Frontal cortex (tissue), 4 donors: ENCODE data around the gene RHBDF2. TPM values are rescaled to one million over a fixed set of nuclear protein-coding genes. Genes with fewer than 3 reads are reported as not detected.

Experiments used
- DNase-seq, 2 donors: peaks; one replicate each; pipeline ENCODE4 v3.0.0; 2012; ENCODE audit warnings: low spot score in 2 of 2
- FAIRE-seq: peaks from 2 replicates; lab custom pipeline; 2012; peaks lifted over from hg19 to GRCh38; lab: Jason Lieb, UNC
- total RNA-seq: library from RNA; depleted of rRNA; stranded (reverse); fragments of >200 nt; gene quantifications from one replicate; pipeline ENCODE4 v1.2.3, GENCODE V29; 2014
- donor health status: control.
- donor health status: control.
- donor health status: control.

Gene RHBDF2
- total RNA-seq = 1.6 TPM

GRCh38 chr17:76501018-76501826 is at the start of gene RHBDF2:
RHBDF2 (minus strand) TSS chr17:76501423; CDS start chr17:76481524, 19,899 bp downstream.
- FAIRE-seq (no peak), DNase-seq (peak; percentile 78 to 89)

GRCh38 chr17:76549539-76549938 is 48.3 kb upstream of the RHBDF2 start:
- FAIRE-seq (no peak), DNase-seq (no peak)

GRCh38 chr17:76549215-76549518 is 47.9 kb upstream of the RHBDF2 start:
- FAIRE-seq (no peak), DNase-seq (no peak)

- no peak for DNase-seq
- no peak for FAIRE-seq
Observed at GRCh38 chr17:76548378-76549214, 47.4 kb upstream of the RHBDF2 start.

- DNase-seq = no peak
- peak; percentile 15 for FAIRE-seq
Observed at GRCh38 chr17:76547642-76548202, 46.5 kb upstream of the RHBDF2 start.

- FAIRE-seq (no peak), DNase-seq (peak in 1 of 2 donors; percentile 71)
Observed at GRCh38 chr17:76547183-76547641, 46.0 kb upstream of the RHBDF2 start.

GRCh38 chr17:76546556-76547182 is 45.4 kb upstream of the RHBDF2 start:
- DNase-seq (no peak), FAIRE-seq (no peak)

GRCh38 chr17:76545918-76546555 is 44.8 kb upstream of the RHBDF2 start:
- FAIRE-seq (no peak), DNase-seq (no peak)

GRCh38 chr17:76544546-76545365 is 43.5 kb upstream of the RHBDF2 start:
- DNase-seq = no peak
- FAIRE-seq = no peak

GRCh38 chr17:76543826-76544545 is 42.8 kb upstream of the RHBDF2 start:
- no peak for FAIRE-seq
- no peak for DNase-seq

GRCh38 chr17:76543482-76543825 is 42.2 kb upstream of the RHBDF2 start:
- FAIRE-seq (no peak), DNase-seq (no peak)

GRCh38 chr17:76542984-76543383 is 41.8 kb upstream of the RHBDF2 start:
- DNase-seq (no peak), FAIRE-seq (no peak)

GRCh38 chr17:76542566-76542971 is 41.3 kb upstream of the RHBDF2 start:
- DNase-seq (no peak), FAIRE-seq (no peak)

GRCh38 chr17:76541739-76542454 is 40.7 kb upstream of the RHBDF2 start:
- DNase-seq (no peak), FAIRE-seq (no peak)

- peak; percentile 97 to 98 for DNase-seq
- FAIRE-seq = no peak
Observed at GRCh38 chr17:76540381-76541300, 39.4 kb upstream of the RHBDF2 start.

- FAIRE-seq = no peak
- DNase-seq = peak in 1 of 2 donors; percentile 30
Observed at GRCh38 chr17:76539631-76540271, 38.5 kb upstream of the RHBDF2 start, which contains the start of gene PRCD. PRCD (plus strand) TSS chr17:76540044; CDS start chr17:76540142, 98 bp downstream.
